H1 (cell line): ENCODE measurements around the gene PMPCB. TPM values are rescaled to one million over a fixed set of nuclear protein-coding genes. Genes with fewer than 3 reads are reported as not detected.

Experiments
- CTCF ChIA-PET: fragments of 300-600 bp; sonication (Branson Sonifier 250); formaldehyde crosslinking; loops from one replicate; lab custom pipeline; 2021; ENCODE audit not compliant: partially characterized antibody; lab: Charles Lee
- POLR2A ChIA-PET: fragments of 300-600 bp; sonication (Branson Sonifier 250); formaldehyde crosslinking; loops from one replicate; lab custom pipeline; 2021; ENCODE audit warnings: inconsistent platforms; ENCODE audit not compliant: partially characterized antibody; lab: Charles Lee
- DNase-seq, 2 experiments: peaks; one replicate each; pipeline versions ENCODE4 v3.0.0 to v3.0.0-alpha.2; 2010 to 2022; ENCODE audit warnings: low spot score in 2 of 2, low read depth in 1 of 2, mixed read lengths in 1 of 2
- FAIRE-seq: peaks from 2 replicates; lab custom pipeline; 2011; peaks lifted over from hg19 to GRCh38; lab: Jason Lieb, UNC
- H2AFZ ChIP-seq: 2 replicates; pipeline ENCODE4 v1.8.1; 2012; ENCODE audit warnings: low read length, inconsistent platforms
- H2AK5ac ChIP-seq: 2 replicates; pipeline ENCODE4 v1.6.1; 2013; ENCODE audit warnings: low read depth, low read length
- H2BK120ac ChIP-seq: replicated peaks from 2 replicates; pipeline ENCODE3; 2013; ENCODE audit warnings: low read depth, low read length, inconsistent platforms
- H2BK12ac ChIP-seq: 2 replicates; pipeline ENCODE4 v1.6.1; 2013; ENCODE audit warnings: low read depth, low read length
- H2BK15ac ChIP-seq: 2 replicates; pipeline ENCODE4 v1.6.1; 2013; ENCODE audit warnings: low read length
- H2BK20ac ChIP-seq: 2 replicates; pipeline ENCODE4 v1.6.1; 2013; ENCODE audit warnings: low read length
- H2BK5ac ChIP-seq: 2 replicates; pipeline ENCODE4 v1.6.1; 2013; ENCODE audit warnings: low read depth, low read length
- H3K14ac ChIP-seq: 2 replicates; pipeline ENCODE4 v1.6.1; 2013; ENCODE audit warnings: inconsistent platforms; ENCODE audit not compliant: insufficient read length
- H3K18ac ChIP-seq: 2 replicates; pipeline ENCODE4 v1.6.1; 2013; ENCODE audit warnings: low read length; ENCODE audit errors: extremely low read depth
- H3K23ac ChIP-seq: 2 replicates; pipeline ENCODE4 v1.6.1; 2013; ENCODE audit warnings: inconsistent platforms; ENCODE audit not compliant: insufficient read length
- H3K23me2 ChIP-seq: 2 replicates; pipeline ENCODE4 v1.6.1; 2013; ENCODE audit warnings: low read depth, low read length
- H3K27ac ChIP-seq: 2 replicates; pipeline ENCODE4 v1.6.1; 2011; ENCODE audit warnings: low read depth, low read length, inconsistent platforms
- H3K27me3 ChIP-seq, 4 experiments: replicated peaks in 1 of 4; 1 replicate in 1 of 4; 2 replicates in 3 of 4; pipeline versions ENCODE4 v1.6.1 to v1.8.1; 2011 to 2013; ENCODE audit warnings: low read length in 3 of 4, mild to moderate bottlenecking in 3 of 4, inconsistent platforms in 2 of 4, mixed read lengths in 2 of 4, moderate library complexity in 1 of 4; ENCODE audit not compliant: control insufficient read depth in 3 of 4, insufficient read depth in 3 of 4; ENCODE audit errors: extremely low read depth in 1 of 4
- H3K36me3 ChIP-seq, 4 experiments: 2 replicates each; pipeline versions ENCODE4 v1.6.1 to v1.8.1; 2011 to 2013; ENCODE audit warnings: mild to moderate bottlenecking in 4 of 4, low read length in 3 of 4, moderate library complexity in 2 of 4, control low read depth in 1 of 4, inconsistent platforms in 1 of 4; ENCODE audit not compliant: insufficient read depth in 4 of 4, control insufficient read depth in 2 of 4
- H3K4ac ChIP-seq: replicated peaks from 2 replicates; pipeline ENCODE3; 2013; ENCODE audit warnings: low read length, low read depth, mixed read lengths, inconsistent platforms; ENCODE audit not compliant: insufficient read length
- H3K4me1 ChIP-seq, 4 experiments: replicated peaks in 1 of 4; 1 replicate in 1 of 4; 2 replicates in 3 of 4; pipeline versions ENCODE4 v1.6.1 to v1.8.1; 2011 to 2013; ENCODE audit warnings: low read length in 3 of 4, inconsistent platforms in 2 of 4, mixed read lengths in 1 of 4; ENCODE audit not compliant: insufficient read depth in 4 of 4, control insufficient read depth in 3 of 4
- H3K4me2 ChIP-seq, 2 experiments: 2 replicates each; pipeline versions ENCODE4 v1.6.1 to v1.8.1; 2011 to 2013; ENCODE audit warnings: low read depth in 2 of 2, low read length in 2 of 2, control low read depth in 1 of 2, inconsistent platforms in 1 of 2, mild to moderate bottlenecking in 1 of 2; ENCODE audit not compliant: insufficient read depth in 1 of 2
- H3K4me3 ChIP-seq, 4 experiments: fragments of 200-600, 300-600 bp in 1 of 4; sonication (generic), shearing (Covaris generic), sonication (Bioruptor Twin) in 1 of 4; 2 replicates each; pipeline versions ENCODE4 v1.5.1 to v1.8.1; 2011 to 2016; ENCODE audit warnings: low read length in 4 of 4, low read depth in 3 of 4, control low read depth in 2 of 4, inconsistent platforms in 2 of 4, mild to moderate bottlenecking in 2 of 4, mixed read lengths in 1 of 4, moderate library complexity in 1 of 4; ENCODE audit not compliant: insufficient read depth in 2 of 4; ENCODE audit errors: extremely low read depth in 1 of 4
- H3K56ac ChIP-seq: replicated peaks from 2 replicates; pipeline ENCODE3; 2013; ENCODE audit warnings: low read depth, mild to moderate bottlenecking, mixed read lengths, low read length, inconsistent platforms; ENCODE audit not compliant: insufficient read length
- H3K79me1 ChIP-seq: 2 replicates; pipeline ENCODE4 v1.6.1; 2013; ENCODE audit warnings: low read depth, low read length, control low read depth
- H3K79me2 ChIP-seq, 2 experiments: 2 replicates each; pipeline versions ENCODE4 v1.6.1 to v1.8.1; 2012 to 2013; ENCODE audit warnings: low read length in 2 of 2, mild to moderate bottlenecking in 2 of 2, inconsistent platforms in 1 of 2; ENCODE audit not compliant: insufficient read depth in 2 of 2, control insufficient read depth in 1 of 2
- H3K9ac ChIP-seq, 4 experiments: replicated peaks in 1 of 4; 1 replicate in 1 of 4; 2 replicates in 3 of 4; pipeline versions ENCODE4 v1.6.1 to v1.8.1; 2011 to 2013; ENCODE audit warnings: low read depth in 3 of 4, low read length in 3 of 4, control low read depth in 2 of 4, mild to moderate bottlenecking in 2 of 4, moderate library complexity in 2 of 4, inconsistent platforms in 1 of 4; ENCODE audit errors: extremely low read depth in 1 of 4
- H3K9me3 ChIP-seq, 2 experiments: 2 replicates each; pipeline versions ENCODE4 v1.6.1 to v1.8.1; 2012 to 2013; ENCODE audit warnings: mild to moderate bottlenecking in 2 of 2, moderate library complexity in 2 of 2, control low read depth in 1 of 2, inconsistent platforms in 1 of 2, low read depth in 1 of 2, low read length in 1 of 2, mixed read lengths in 1 of 2; ENCODE audit not compliant: insufficient read depth in 2 of 2
- H4K20me1 ChIP-seq, 2 experiments: replicated peaks in 1 of 2; 2 replicates each; pipeline versions ENCODE3 to v1.8.1; 2011 to 2013; ENCODE audit warnings: inconsistent platforms in 2 of 2, low read length in 2 of 2, mild to moderate bottlenecking in 1 of 2; ENCODE audit not compliant: insufficient read depth in 2 of 2, control insufficient read depth in 1 of 2
- H4K5ac ChIP-seq: 2 replicates; pipeline ENCODE4 v1.6.1; 2013; ENCODE audit warnings: low read length, low read depth, mixed read lengths, inconsistent platforms; ENCODE audit not compliant: insufficient read length
- H4K8ac ChIP-seq: 2 replicates; pipeline ENCODE4 v1.8.0; 2013; ENCODE audit warnings: mild to moderate bottlenecking, moderate library complexity, low read length, inconsistent platforms; ENCODE audit not compliant: insufficient read depth; ENCODE audit errors: extremely low read depth
- H4K91ac ChIP-seq: replicated peaks from 2 replicates; pipeline ENCODE3; 2013; ENCODE audit warnings: low read length, mixed read lengths, inconsistent platforms; ENCODE audit not compliant: insufficient read length
- RFX5 ChIP-seq: IDR thresholded peaks from 2 replicates; pipeline ENCODE4 v1.6.1; 2011; ENCODE audit warnings: low read depth, low read length, improper control_type of control experiment, borderline replicate concordance
- SP4 ChIP-seq: IDR thresholded peaks from 2 replicates; pipeline ENCODE4 v1.6.1; 2012; ENCODE audit warnings: low read length, inconsistent platforms
- WGBS, 2 experiments: shearing (Covaris generic) in 1 of 2; methylation state at CpG; one replicate each; pipeline versions ENCODE4 v1.1.6 to v1.1.7; 2013 to 2015; ENCODE audit warnings: low lambda C conversion rate in 2 of 2, mixed read lengths in 2 of 2, inconsistent platforms in 1 of 2, low coverage in 1 of 2, missing lambda C conversion rate in 1 of 2; ENCODE audit not compliant: insufficient replicate concordance in 2 of 2, insufficient coverage in 1 of 2, insufficient read length in 1 of 2; ENCODE audit errors: extremely low coverage in 1 of 2, missing lambda C conversion rate in 1 of 2; 5-methylcytosine and 5-hydroxymethylcytosine counted together
- polyA plus RNA-seq, 7 experiments: library from polyadenylated mRNA; depleted of rRNA in 3 of 7; stranded (reverse) in 5 of 7; unstranded in 2 of 7; fragments of >200 nt in 5 of 7; fragments of 200-250 nt in 2 of 7; gene quantifications; 1 replicate in 5 of 7; 2 replicates in 1 of 7; 4 replicates in 1 of 7; pipeline versions ENCODE4 v1.2.1 to v1.2.3, GENCODE V29; 2011 to 2013; ENCODE audit warnings: missing spikeins in 2 of 7, mixed read lengths in 2 of 7
- total RNA-seq: library from RNA; stranded (reverse); fragmentation: NEBNext Ultra II Directional; extraction: Animal tissue kit (Norgen Biotek cat#: 25700); gene quantifications from 2 replicates; pipeline ENCODE4 v1.2.1, GENCODE V29; 2021

The PMPCB gene
- total and polyA plus RNA-seq, 2 of the 8 experiments (the other 6 are each of a cell fraction or from before 2014, with no cell fraction given), result 60.6 to 83.5 TPM

- Histone ChIP-seq H3K56ac (no peak overlapping the region), H4K20me1 (peaks cover 0 to 2% of the 10 kb centered on the region in 2 experiments), H2BK120ac (no peak overlapping the region), H4K8ac (no peak overlapping the region), H2AFZ (no peak overlapping the region), H2BK12ac (no peak overlapping the region), H2AK5ac (no peak overlapping the region), H3K23me2 (no peaks in the 10 kb centered on the region), H3K9ac (no peak overlapping the region), H3K4ac (no peak overlapping the region), H3K23ac (no peak overlapping the region), H3K4me2 (no peak overlapping the region), H3K36me3 (peaks cover 7 to 58% (median 26%) of the 10 kb centered on the region in 4 experiments), H3K27me3 (no peaks in the 10 kb centered on the region), H3K18ac (no peak overlapping the region), H2BK20ac (no peak overlapping the region), H3K4me3 (no peak overlapping the region), H3K9me3 (no peaks in the 10 kb centered on the region), H3K79me1 (no peaks in the 10 kb centered on the region), H3K14ac (no peak overlapping the region), H3K79me2 (no peaks in the 10 kb centered on the region), H3K27ac (no peak overlapping the region), H2BK15ac (no peak overlapping the region), H3K4me1 (peaks cover 0 to 7% (median 1%) of the 10 kb centered on the region in 4 experiments; a peak in 5 of 7 replicates), H2BK5ac (no peak overlapping the region), H4K5ac (no peak overlapping the region), H4K91ac (no peak overlapping the region)
- TF ChIP-seq RFX5 (no peak), SP4 (no peak)
- ChIA-PET CTCF (interaction anchor here (0.7 to 1.5 kb wide), 4 partner anchors 13 to 81 kb away, joined by 3 to 5 read pairs (median 4); no protein-coding TSS in a partner anchor), POLR2A (interaction anchor here (1.0 kb wide), 1 partner anchor 13 kb away, joined by 3 read pairs; no protein-coding TSS in a partner anchor)
- DNase-seq (no peak), FAIRE-seq (no peak)
- 97% methylated on average over 8 of the region's 8 CpGs; no CpG with 5 or more reads in 1 of the 2 experiments for WGBS, 2 experiments
Observed at GRCh38 chr7:103325744-103326143, 28.5 kb downstream of the PMPCB start.
